C4-2B (cell line): Measurements from ENCODE around the gene ACVR1B.

Experiments
- H3K27ac ChIP-seq: fragments of 450-650 bp; 2 replicates; pipeline ENCODE4 v1.5.1; 2017
- CTCF ChIP-seq: fragments of 450-650 bp; conservative IDR thresholded peaks from 2 replicates; pipeline ENCODE4 v1.5.1; 2017; ENCODE audit warnings: mild to moderate bottlenecking
- ZFX ChIP-seq: fragments of 450-650 bp; IDR thresholded peaks from 2 replicates; pipeline ENCODE4 v1.6.1; 2017

Gene ACVR1B

GRCh38 chr12:52003016-52003550 lies 51.6 kb downstream of the ACVR1B start:
- TF ChIP-seq ZFX (no peak), CTCF (no peak)
- H3K27ac ChIP-seq: no peak overlapping the region

- no peak overlapping the region for H3K27ac ChIP-seq
- TF ChIP-seq ZFX: no peak
- TF ChIP-seq CTCF: no peak
Observed at GRCh38 chr12:52003591-52003990, 52.1 kb downstream of the ACVR1B start.

- TF ChIP-seq CTCF (peak; percentile 73), ZFX (no peak)
- no peak overlapping the region for H3K27ac ChIP-seq
Observed at GRCh38 chr12:52004042-52004648, 52.6 kb downstream of the ACVR1B start.

- no peak overlapping the region for H3K27ac ChIP-seq
Observed at GRCh38 chr12:52005218-52005902, 53.9 kb downstream of the ACVR1B start.

GRCh38 chr12:52005903-52006703 lies 54.6 kb downstream of the ACVR1B start:
- no peak for TF ChIP-seq ZFX
- no peak for TF ChIP-seq CTCF

More at GRCh38 chr12:52005218-52005902, 53.9 kb downstream of the ACVR1B start:
- no peak for TF ChIP-seq CTCF
- no peak for TF ChIP-seq ZFX

GRCh38 chr12:52006726-52007157 lies 55.2 kb downstream of the ACVR1B start, which contains the start of gene TAMALIN:
TAMALIN (plus strand) TSS chr12:52006946; CDS start chr12:52007020, 74 bp downstream.
- H3K27ac ChIP-seq: no peak within 1 kb of the TSS
- TF ChIP-seq CTCF (no peak), ZFX (no peak)

More at GRCh38 chr12:52005903-52006703, 54.6 kb downstream of the ACVR1B start:
- H3K27ac ChIP-seq: no peak overlapping the region
